Islet of Langerhans (tissue), 1 donor: ENCODE data around the gene IRAK1.

Source experiments
- FAIRE-seq: peaks from one replicate; lab custom pipeline; 2011; peaks lifted over from hg19 to GRCh38; lab: Jason Lieb, UNC

The IRAK1 gene

DNA sequence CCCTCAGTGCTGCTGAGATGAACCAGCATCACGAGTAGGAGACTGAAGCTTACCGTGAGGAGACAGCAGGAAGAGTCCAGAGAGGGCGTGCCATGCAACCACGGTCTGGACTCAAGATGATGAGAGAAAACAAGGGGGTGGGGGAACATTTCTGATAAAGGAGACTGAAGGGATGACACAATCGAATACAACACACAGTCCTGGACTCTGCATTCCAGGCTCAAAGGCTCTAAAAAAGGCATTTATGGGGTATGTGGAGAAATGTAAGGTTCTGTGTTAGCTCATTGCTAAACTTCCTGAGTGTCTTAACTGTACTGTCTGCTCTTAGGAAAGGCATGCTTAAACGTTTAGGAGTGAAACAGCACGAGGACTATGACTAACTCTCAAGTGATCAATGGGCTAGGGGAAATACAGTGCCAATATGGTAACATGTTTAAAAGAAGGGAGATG is 20.6 kb upstream of the IRAK1 start:
- FAIRE-seq: no peak

GRCh38 chrX:154039577-154039976 is 19.9 kb upstream of the IRAK1 start:
- FAIRE-seq: no peak

- no peak for FAIRE-seq
Measured at GRCh38 chrX:154038656-154039055, 19.0 kb upstream of the IRAK1 start.

- FAIRE-seq: no peak
Measured at GRCh38 chrX:154037754-154038153, 18.1 kb upstream of the IRAK1 start.

- FAIRE-seq: no peak
Measured at GRCh38 chrX:154036513-154036912, 16.8 kb upstream of the IRAK1 start.

DNA sequence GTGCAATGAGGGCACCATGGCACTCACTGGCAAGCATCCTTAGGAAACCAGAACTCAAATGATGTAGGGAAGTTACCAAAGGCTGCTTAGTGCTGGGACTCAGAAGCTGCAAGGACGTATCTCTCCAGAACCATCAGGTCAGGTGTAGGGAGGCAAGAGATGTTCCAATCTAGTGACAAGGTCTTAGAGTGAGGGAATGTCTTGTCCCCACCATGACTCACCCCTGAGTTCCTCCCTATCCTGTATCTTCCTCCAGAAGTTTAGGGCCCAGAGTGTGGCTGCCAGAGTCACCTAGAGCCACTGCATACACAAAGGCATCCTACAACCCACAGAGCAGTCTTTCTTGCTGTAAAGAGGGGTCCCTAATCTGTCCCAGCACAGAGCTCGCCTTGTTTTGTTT is 14.1 kb upstream of the IRAK1 start:
- no peak for FAIRE-seq

DNA sequence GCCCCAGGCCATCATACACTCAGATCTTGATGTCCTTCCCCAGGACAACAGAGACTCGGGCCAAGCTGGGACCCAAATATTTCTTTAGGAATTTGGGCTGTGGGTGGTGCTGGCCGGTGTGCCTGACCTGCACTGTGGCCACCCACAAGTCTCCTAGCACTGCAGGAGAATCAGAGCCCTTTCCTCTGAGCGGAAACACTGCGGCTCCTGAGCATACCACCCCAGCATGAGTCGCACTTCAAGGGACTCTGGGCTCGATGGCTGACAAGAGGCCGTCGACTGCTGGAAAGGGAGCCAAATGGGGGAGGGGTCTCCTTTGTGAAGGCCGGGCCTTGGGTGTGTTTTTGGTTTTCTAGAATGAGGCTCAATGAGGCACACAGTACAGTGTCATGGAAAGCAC is 13.0 kb upstream of the IRAK1 start:
- no peak for FAIRE-seq

DNA sequence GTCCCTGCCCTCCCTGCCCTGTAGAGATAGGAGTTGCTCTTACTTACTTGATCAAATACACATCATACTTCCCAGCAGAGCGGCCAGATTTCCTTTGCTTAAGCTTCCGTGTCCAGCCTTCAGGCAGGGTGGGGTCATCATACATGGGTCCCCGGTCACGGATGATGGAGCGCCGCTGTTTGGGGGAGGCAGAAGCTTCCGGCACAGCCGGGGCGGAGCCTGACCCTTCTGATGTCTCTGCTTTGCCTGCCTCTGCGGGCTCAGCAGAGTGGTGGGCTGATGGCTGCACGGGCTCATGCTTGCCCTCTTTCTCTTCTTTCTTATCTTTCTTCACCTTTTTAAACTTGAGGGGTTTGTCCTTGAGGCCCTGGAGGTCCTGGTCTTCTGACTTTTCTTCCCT is 12.5 kb upstream of the IRAK1 start:
- no peak for FAIRE-seq

- no peak for FAIRE-seq
Measured at GRCh38 chrX:154030715-154031305, 11.1 kb upstream of the IRAK1 start.

DNA sequence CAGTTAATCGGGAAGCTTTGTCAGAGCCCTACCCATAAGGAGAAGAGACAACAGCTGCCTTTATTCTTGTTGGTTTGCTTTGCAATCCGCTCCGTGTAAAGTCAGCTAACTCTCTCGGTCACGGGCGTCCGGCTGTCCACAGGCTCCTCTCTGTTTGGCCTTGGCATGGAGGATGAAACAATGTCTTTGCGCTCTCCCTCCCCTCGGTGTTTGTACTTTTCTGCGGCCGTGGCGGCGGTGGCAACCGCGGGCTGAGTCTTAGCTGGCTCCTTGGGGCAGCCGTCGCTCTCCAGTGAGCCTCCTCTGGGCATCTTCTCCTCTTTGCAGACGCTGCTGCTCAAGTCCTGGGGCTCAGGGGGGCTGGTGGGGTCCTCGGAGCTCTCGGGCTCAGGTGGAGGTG is 10.6 kb upstream of the IRAK1 start:
- no peak for FAIRE-seq

DNA sequence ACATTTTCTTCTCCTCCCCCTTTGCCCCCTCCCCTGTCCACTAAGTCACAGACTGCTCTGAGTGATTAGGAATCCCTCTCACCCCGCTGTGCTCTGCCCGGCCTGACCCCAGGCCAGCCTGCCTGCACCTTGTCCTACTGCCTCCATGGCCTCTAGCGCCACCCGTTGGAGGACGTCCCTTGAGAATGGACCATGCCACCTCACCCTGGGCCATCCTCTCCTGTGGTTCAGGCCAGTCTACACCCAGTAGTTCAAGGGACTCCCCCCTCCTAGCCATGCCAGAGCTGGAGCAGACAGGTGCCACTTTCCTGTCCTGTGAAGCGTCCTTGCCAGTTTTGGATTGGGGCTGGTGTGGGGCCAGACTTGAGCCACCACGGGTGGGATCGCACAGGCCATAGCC is 9.7 kb upstream of the IRAK1 start:
- no peak for FAIRE-seq

DNA sequence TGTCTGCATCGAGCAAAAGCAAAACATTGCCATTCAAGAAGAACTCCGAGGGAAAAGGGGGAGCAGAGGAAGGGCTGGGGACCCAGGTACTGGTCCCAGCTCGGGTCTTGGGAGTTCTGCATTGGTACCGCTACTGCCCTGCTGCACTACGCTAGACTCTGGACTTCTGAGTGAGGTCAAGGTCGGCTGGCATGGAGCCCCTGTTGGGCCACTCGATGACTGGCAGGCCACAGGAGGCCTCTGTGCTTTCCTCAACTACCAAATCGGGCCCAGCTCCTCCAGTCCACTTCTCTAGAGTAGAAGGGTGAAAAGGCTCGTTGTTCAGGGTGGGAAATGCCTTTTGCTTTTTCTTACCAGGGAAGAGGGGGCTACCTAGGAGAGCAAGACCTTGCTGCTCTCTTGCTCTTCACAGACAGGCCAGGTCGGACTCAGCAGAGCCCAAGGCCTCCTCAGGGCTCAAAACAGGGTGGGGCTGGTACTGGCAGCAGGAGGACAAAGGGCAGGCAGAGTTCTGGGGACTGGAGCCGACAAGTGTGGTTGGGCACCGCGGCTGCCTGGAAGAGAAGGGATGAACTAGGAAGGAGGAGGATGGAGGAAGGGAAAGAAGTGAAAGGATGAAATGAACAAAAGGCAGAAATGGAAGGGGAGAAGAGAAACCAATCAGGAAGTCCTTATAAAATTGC is 8.9 kb upstream of the IRAK1 start:
- FAIRE-seq: no peak

- no peak for FAIRE-seq
Measured at GRCh38 chrX:154027986-154028385, 8.3 kb upstream of the IRAK1 start.

DNA sequence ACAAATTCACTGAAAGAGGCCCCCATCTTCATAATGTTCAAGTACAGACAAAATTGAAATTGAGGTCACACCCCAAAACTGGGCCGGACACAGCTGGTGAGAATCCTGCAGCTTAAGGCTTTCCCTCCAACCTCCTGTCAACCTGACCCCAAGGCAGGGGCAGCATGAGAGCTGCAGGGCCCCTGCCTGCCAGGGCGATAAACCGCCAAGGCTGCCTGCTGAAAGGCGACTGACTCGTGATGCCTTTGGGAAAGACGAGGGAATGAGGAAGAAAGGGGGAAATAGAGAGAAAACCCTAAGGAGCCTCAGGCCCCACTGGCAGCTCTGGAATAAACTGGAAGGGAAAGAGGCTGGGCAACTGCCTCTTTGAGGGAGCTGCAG is 7.3 kb upstream of the IRAK1 start:
- FAIRE-seq: no peak

GRCh38 chrX:154026136-154027021 is 6.7 kb upstream of the IRAK1 start:
- FAIRE-seq: no peak

DNA sequence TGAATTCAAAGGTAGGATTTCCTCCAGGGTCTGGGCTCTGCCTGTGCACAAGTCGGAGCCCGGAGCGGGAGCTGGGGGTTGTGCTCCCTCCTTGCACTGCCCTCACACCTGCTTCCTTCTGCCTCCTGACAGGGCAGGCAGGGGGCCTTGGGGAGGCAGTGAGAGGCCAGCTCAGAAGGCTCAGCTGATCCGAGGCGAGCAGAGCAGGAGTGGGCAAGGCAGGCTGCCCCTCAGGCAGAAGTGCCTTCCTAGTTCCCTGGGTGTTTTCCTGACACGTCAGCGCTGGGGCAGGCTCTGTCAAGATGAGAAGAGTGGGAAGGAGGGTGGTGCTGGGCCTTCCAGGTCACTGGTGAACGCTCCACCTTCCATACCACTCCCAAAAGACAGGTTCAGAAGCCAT is 5.5 kb upstream of the IRAK1 start:
- no peak for FAIRE-seq

GRCh38 chrX:154024271-154024670 is 4.6 kb upstream of the IRAK1 start:
- no peak for FAIRE-seq

GRCh38 chrX:154023276-154024000 is 3.7 kb upstream of the IRAK1 start:
- FAIRE-seq: no peak

DNA sequence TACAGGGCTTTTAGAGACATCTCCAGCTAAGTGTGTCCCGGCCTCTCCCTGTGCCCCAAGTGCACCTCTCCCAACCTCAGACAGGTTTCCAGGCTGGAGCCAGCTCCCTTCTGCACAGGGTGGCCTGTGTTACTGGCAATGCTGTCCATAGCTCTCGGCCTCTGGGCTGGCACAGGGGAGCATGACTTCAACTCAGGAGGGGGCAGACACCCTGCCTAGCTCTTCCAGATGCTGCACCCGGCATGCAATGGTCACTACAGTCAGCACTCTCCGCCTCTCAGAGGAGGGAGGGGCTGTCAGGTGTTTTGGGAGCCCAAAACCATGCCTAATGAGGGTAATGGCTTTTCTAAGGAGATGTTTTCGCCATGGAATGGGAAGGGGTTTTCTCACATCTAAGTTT is 2.4 kb upstream of the IRAK1 start:
- no peak for FAIRE-seq

GRCh38 chrX:154021131-154021611 is 1.5 kb upstream of the IRAK1 start:
- no peak for FAIRE-seq

GRCh38 chrX:154020536-154021115 is 924 bp upstream of the IRAK1 start:
- no peak for FAIRE-seq

- FAIRE-seq: no peak
Measured at GRCh38 chrX:154019061-154019621, 561 bp downstream of the IRAK1 start.
